Lung (tissue), 12 donors: Measurements from ENCODE around the gene TTLL7. TPM values are rescaled to one million over a fixed set of nuclear protein-coding genes. Genes with fewer than 3 reads are reported as not detected.

Experiments
- ATAC-seq: fragments of 200-7000 bp; cut with Tn5 transposase; one replicate; pipeline ENCODE4 v1.9.1; 2020; ENCODE audit warnings: moderate number of reproducible peaks; ENCODE audit not compliant: insufficient read depth, low FRiP score
- DNase-seq, 3 donors: peaks; one replicate each; pipeline ENCODE4 v3.0.0-alpha.2; 2013 to 2017
- H3K27ac ChIP-seq, 2 donors: one replicate each; pipeline ENCODE4 v1.5.1; 2013; ENCODE audit warnings: mild to moderate bottlenecking in 2 of 2, moderate library complexity in 2 of 2, control low read depth in 1 of 2, inconsistent platforms in 1 of 2, low read depth in 1 of 2, low read length in 1 of 2
- H3K27me3 ChIP-seq, 3 donors: one replicate each; pipeline ENCODE4 v1.5.1; 2013; ENCODE audit warnings: low read length in 2 of 3; ENCODE audit not compliant: control insufficient read depth in 3 of 3, insufficient read depth in 3 of 3
- H3K36me3 ChIP-seq, 4 donors: one replicate each; pipeline ENCODE4 v1.5.1; 2013; ENCODE audit warnings: low read length in 4 of 4, mild to moderate bottlenecking in 1 of 4, moderate library complexity in 1 of 4; ENCODE audit not compliant: control insufficient read depth in 4 of 4, insufficient read depth in 4 of 4
- H3K4me1 ChIP-seq, 5 donors: one replicate each; pipeline ENCODE4 v1.5.1; 2013; ENCODE audit warnings: low read length in 5 of 5, mild to moderate bottlenecking in 2 of 5, moderate library complexity in 1 of 5; ENCODE audit not compliant: control insufficient read depth in 5 of 5, insufficient read depth in 5 of 5
- H3K4me3 ChIP-seq: one replicate; pipeline ENCODE4 v1.5.1; 2013; ENCODE audit warnings: mild to moderate bottlenecking, control low read depth, moderate library complexity
- H3K9ac ChIP-seq, 2 donors: one replicate each; pipeline ENCODE4 v1.5.1; 2013; ENCODE audit warnings: low read length in 2 of 2, control low read depth in 1 of 2; ENCODE audit not compliant: insufficient read depth in 1 of 2
- H3K9me3 ChIP-seq, 4 donors: one replicate each; pipeline ENCODE4 v1.5.1; 2013; ENCODE audit warnings: low read length in 3 of 4, mild to moderate bottlenecking in 1 of 4, moderate library complexity in 1 of 4; ENCODE audit not compliant: control insufficient read depth in 4 of 4, insufficient read depth in 3 of 4
- CTCF ChIP-seq: IDR thresholded peaks from 2 replicates; pipeline ENCODE4 v1.5.1; 2012; ENCODE audit warnings: mild to moderate bottlenecking; ENCODE audit errors: control extremely low read depth, extremely low read depth
- WGBS, 2 donors: extraction: QIAGEN DNeasy Blood & Tissue Kit; methylation state at CpG; one replicate each; pipeline ENCODE4 v1.1.7; 2013; 5-methylcytosine and 5-hydroxymethylcytosine counted together
- polyA plus RNA-seq, 2 donors: library from polyadenylated mRNA; stranded (reverse); fragments of 200-250 nt; gene quantifications; one replicate each; pipeline ENCODE4 v1.2.1, GENCODE V29; 2013
- total RNA-seq, 2 donors: library from RNA; depleted of rRNA in 1 of 2; stranded (reverse); fragments of >200 nt in 1 of 2; gene quantifications; one replicate each; pipeline ENCODE4 v1.2.1, GENCODE V29; 2014 to 2021
- donor health status: control.
- donor health status: control.
- donor health status: Bipolar disorder and iron deficiency.
- donor health status: healthy.
- donor health status: DM: yes; HTN: yes; CAD: no.

TTLL7 gene
- total and polyA plus RNA-seq, 4 donors, result 1.4 to 13.8 (median 9.1) TPM

DNA sequence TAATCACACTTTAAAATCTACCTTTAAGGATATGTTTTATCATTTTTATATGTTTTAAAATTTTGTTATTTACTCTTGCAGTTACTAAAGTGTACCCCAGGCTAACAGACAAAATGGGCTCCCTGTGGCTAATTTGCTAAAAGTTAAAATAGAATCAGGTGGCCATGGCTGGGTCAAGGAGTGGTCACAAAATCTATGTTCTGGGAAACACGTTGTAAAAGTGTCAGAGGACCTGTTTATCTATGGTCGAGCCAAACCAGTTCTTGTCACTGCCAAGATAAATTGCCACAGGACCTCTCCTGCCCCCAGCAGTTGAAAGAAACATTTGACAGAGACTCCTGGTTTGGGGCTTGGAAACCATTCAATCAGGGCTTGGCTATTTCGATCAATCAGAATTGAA, 21.2 kb upstream of the TTLL7 start:
- ATAC-seq (no peak), DNase-seq (peak in 1 of 3 donors; percentile 6)
- Histone ChIP-seq H3K27ac (no peak overlapping the region), H3K9me3 (no peaks in the 10 kb centered on the region), H3K36me3 (no peaks in the 10 kb centered on the region), H3K4me1 (no peaks in the 10 kb centered on the region), H3K9ac (no peak overlapping the region), H3K27me3 (peaks cover 0 to 3% (median 0%) of the 10 kb centered on the region in 3 donors), H3K4me3 (no peak overlapping the region)
- WGBS, 2 donors, result 22 to 47% methylated on average over 3 of the region's 3 CpGs
- TF ChIP-seq CTCF, result no peak

DNA sequence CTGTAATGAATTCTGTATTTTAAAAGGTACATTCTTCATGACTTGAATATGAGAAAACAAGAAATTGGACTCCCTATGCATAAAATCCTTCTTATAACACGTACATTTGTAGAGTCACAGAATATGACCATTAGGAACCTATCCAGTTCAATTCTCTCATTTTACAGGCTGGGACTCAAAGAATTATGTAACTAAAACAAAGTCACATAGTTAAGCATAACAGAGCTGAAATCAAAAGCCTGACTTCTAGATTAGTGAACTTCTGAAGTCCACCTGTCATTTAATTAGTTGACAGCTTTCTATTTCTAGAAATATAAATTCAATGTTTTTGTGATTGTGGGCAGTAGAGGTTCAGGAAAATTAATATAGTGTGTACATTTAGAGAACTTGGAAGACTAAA, 20.3 kb upstream of the TTLL7 start:
- Histone ChIP-seq H3K4me3 (no peak overlapping the region), H3K4me1 (no peaks in the 10 kb centered on the region), H3K36me3 (no peaks in the 10 kb centered on the region), H3K9ac (no peak overlapping the region), H3K27me3 (peaks cover 0 to 3% (median 0%) of the 10 kb centered on the region in 3 donors), H3K27ac (no peak overlapping the region), H3K9me3 (no peaks in the 10 kb centered on the region)
- DNase-seq (no peak), ATAC-seq (no peak)
- 78 to 80% methylated on average over 1 of the region's 1 CpG for WGBS, 2 donors
- TF ChIP-seq CTCF, result no peak

GRCh38 chr1:84013708-84014107, 14.8 kb upstream of the TTLL7 start:
- WGBS, 2 donors, result 97 to 98% methylated on average over 3 of the region's 3 CpGs
- no peak for ATAC-seq
- H3K4me3 ChIP-seq, result no peak overlapping the region
- H3K9me3 ChIP-seq, result no peaks in the 10 kb centered on the region
- H3K4me1 ChIP-seq, result no peaks in the 10 kb centered on the region
- no peak overlapping the region for H3K9ac ChIP-seq
- no peak overlapping the region for H3K27ac ChIP-seq
- peaks cover 0 to 3% (median 0%) of the 10 kb centered on the region in 3 donors for H3K27me3 ChIP-seq
- DNase-seq, result no peak
- no peak for TF ChIP-seq CTCF
- H3K36me3 ChIP-seq, result no peaks in the 10 kb centered on the region

GRCh38 chr1:84012018-84012417, 13.1 kb upstream of the TTLL7 start:
- 89 to 96% methylated on average over 3 of the region's 3 CpGs for WGBS, 2 donors
- TF ChIP-seq CTCF, result no peak

More at GRCh38 chr1:84012018-84012417, 13.1 kb upstream of the TTLL7 start:
- no peak overlapping the region for H3K27ac ChIP-seq
- no peaks in the 10 kb centered on the region for H3K36me3 ChIP-seq
- H3K4me1 ChIP-seq, result no peaks in the 10 kb centered on the region
- H3K9ac ChIP-seq, result no peak overlapping the region
- H3K9me3 ChIP-seq, result no peaks in the 10 kb centered on the region
- DNase-seq (no peak), ATAC-seq (no peak)
- H3K27me3 ChIP-seq, result peaks cover 0 to 3% (median 0%) of the 10 kb centered on the region in 3 donors
- H3K4me3 ChIP-seq, result no peak overlapping the region
